Endometrial microvascular endothelial cells (primary cell): ENCODE measurements around the gene AGMAT. TPM values are rescaled to one million over a fixed set of nuclear protein-coding genes. Genes with fewer than 3 reads are reported as not detected.
"Not testable (repeated sequence)": the region's sequence is repeated elsewhere in the genome, so short reads cannot be mapped to it uniquely, and the experiment has no call there.

ENCODE experiments used
- in situ Hi-C: cut with HindIII; loops from 2 replicates; pipeline ENCODE4 v1.10.0; 2017; ENCODE audit warnings: low sequenced_read_pairs, low pct_unique_long_range_greater_than_20kb; ENCODE audit errors: inconsistent ontology term
- total RNA-seq: library from RNA; depleted of rRNA; stranded (reverse); fragments of >200 nt; gene quantifications from one replicate; pipeline ENCODE4 v1.2.3, GENCODE V29; 2015; ENCODE audit errors: inconsistent ontology term

AGMAT gene
- total RNA-seq, 1 donor from 2014 or later: 2.6 TPM

DNA sequence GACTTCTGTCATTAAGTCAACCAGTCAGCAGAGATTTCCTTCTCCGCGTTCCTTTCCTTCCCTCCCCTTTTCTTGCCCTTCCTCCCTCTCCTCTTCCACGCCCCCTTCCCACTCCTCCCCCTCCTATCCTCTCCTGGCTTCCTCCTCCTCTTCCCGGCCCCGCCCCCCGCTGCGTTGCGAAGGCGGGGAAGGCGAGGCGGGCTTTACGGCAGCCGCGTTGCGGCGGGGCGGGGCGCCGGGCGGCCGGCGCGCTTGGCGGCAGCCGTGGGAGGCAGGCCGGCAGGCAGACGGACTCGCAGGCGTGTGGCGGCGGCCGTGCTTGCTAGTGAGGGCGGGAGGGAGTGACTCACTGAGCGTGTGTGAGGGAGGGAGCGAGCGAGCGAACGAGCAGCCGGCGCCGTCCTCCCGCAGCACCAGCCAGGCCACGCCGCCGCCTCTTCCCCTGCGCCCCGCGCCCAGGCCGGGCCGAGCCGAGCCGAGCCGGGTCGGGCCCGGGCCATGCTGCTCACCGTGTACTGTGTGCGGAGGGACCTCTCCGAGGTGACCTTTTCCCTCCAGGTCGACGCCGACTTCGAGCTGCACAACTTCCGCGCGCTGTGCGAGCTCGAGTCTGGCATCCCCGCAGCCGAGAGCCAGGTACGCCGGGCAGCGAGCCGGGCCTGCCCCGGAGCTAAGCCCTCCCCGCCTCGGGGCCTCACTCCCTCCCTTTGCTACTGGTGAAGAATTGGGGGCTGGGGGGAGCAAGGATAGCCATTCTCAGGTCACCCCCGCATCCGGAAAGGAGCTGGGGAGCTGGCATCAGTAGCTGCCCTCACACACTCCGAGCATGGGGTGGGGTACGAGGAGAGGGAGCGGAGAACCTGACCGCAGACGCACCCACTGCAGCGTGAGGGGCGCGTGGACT, 32.6 kb upstream of the AGMAT start, which contains the start of gene DDI2:
DDI2 (plus strand) TSS at position 286 of the 904 bp plus-strand sequence; CDS start at position 499, 213 bp downstream.
- in situ Hi-C loops: no loop called here

GRCh38 chr1:15616373-15617172, 31.7 kb upstream of the AGMAT start:
- in situ Hi-C loops: no loop called here

GRCh38 chr1:15610167-15610566, 25.3 kb upstream of the AGMAT start:
- in situ Hi-C loops: no loop called here

- in situ Hi-C loops: no loop called here
These were observed 24.8 kb upstream of the AGMAT start for GRCh38 chr1:15609631-15610030.

DNA sequence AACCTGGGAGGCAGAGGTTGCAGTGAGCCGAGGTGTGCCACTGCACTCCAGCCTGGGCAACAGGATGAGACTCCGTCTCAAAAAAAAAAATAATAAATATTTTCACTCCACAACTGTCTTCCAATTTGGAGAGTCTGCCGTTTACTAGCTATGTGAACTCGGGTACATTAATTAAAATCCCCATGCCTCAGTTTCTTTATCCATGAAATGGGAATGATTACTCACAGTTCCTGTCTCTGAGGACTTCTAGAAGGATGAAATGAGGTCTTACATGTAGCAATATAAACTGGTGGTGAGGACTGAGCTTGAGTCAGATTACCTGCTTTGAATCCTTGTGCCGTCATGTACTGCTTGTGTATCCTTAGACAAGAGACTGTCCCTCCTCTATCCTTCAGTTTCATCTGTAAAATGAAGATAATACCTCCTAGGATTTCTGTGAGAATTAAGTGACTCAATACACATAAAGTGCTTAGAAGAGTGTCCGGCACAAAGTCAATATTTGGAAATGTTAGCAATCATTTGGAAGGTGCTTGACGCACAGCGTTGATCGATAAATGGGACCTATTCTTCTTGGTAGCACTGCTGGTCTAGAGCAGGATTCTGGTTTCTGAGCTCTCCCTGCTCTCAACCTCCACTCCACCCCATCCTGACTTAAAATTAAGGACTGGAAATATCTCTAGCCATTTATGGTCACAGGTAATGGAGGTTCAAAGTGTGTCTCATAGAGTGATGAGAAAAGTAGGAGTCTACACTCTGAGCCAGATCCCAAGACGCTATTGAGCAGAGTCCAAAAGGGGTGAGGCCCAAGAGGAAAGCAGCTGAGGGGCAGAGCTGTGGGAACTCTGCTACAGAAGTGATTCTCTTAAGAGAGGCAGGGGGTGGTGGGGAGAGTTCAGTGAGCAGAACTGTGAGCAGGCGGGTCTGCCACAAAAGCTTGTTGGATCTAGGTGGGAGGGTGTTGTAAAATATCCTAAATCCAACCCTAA, 20.8 kb upstream of the AGMAT start:
- in situ Hi-C loops: no loop called here

DNA sequence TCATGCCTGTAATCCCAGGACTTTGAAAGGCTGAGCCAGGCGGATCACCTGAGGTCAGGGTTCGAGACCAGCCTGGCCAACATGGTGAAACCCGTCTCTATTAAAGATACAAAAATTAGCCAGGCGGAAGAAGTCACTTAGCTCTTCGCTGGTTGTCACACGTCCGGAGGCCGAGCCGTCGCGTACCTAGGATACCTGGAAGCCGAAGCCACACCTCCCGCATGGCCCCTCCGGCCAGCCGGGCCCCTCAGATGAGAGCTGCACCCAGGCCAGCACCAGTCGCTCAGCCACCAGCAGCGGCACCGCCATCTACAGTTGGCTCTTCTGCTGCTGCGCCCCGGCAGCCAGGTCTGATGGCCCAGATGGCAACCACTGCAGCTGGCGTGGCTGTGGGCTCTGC, 19.5 kb upstream of the AGMAT start:
- in situ Hi-C loops: not testable (repeated sequence)

- in situ Hi-C loops: not testable (repeated sequence)
These were observed 19.1 kb upstream of the AGMAT start for GRCh38 chr1:15603966-15604282.

DNA sequence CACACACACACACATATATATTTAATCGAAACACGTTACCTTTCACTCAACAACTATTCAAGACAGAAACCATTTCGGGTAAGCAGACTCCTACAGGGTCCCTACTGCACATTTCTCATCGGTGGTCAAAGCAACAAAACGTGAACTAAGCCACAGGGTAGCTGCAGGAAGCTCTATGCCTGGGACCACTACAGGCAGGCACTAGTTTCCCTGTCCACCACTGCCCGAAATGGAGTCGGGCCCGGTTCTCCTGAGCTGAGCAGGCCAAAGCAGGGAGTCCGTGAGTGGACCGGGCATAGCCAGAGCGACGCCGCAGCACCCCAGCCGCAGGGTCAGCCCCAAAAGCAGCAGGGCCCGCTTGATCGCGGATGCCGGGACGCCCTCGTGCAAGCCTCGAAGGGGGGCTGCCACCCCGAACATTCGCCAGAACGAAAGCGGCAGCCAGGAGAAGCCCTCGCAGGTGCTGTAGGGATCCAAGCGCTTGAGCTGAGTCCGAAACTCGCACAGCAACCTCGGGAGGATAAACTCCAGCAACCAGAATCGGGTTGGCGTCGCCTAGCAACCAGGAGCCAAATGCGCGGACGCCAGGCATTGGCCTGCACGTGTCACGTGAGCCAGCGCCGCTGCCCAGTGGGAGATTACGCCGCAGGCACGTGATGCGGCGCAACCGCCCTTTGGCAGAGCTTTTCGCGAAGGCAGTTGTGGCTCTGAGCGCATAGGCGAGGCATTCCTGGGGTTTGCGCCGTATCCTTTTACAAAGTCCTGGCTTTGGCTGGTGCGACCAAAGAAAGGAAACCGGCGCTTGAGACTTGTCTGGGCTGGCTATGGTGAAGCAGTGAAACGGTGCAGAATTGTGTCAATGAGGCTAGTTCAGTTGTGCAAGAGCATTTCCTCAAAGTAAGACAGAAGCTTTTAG, 18.5 kb upstream of the AGMAT start:
- in situ Hi-C loops: no loop called here

DNA sequence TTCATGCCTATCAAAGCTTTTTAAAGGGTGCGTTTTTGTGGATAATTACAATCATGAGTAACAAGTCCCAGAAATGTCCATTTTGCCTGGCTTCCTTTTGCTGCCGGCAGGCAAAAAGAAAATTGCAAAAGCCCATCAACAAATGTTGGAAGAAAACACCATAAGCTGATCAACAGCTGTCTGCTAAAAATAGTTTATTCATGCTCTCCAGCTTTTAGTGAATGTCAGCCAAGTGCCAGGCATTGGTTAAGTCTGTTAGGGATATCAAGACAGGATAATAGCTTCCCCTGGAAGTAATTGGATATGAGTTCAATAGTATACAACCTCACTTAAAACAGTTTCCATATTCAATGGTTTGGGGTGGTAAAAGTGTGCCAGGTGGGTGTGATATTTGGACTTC, 13.6 kb upstream of the AGMAT start:
- in situ Hi-C loops: no loop called here

DNA sequence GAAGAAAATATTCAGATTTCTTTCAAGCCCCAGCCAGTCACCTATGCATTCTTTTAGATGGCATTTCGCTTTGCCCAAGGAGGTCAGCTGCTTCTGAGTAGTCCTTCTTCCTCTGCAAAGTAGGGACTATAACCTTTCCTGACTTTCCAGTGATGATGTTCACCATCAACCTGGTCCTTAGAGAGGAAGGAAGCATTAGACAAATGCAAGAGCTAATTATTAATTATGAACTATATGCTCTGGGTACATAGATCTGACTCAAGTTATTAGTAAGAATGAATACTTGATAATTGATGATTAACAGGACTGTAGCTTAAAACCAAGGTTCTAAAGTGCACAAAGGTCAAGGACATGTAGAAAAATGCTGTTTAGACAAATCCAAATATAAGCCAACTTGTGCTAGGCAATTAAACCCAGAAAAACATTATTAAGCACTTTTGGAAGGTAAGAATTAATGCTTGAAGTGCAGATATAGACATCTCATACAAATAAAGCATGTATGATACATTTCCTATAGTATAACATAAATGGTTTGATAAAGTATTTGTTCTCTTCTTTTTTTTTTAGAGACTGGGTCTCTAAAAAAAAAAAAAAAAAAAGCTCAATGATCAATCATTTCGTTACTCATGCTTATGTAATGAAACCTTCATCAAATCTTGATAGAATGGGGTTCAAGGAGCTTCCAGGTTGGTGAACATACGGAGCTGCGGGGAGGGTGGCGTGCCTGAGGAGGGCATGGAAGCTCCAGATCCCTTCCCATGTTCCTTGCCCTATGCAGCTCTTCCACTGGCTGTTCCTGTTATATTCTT, 11.2 kb upstream of the AGMAT start:
- in situ Hi-C loops: no loop called here

DNA sequence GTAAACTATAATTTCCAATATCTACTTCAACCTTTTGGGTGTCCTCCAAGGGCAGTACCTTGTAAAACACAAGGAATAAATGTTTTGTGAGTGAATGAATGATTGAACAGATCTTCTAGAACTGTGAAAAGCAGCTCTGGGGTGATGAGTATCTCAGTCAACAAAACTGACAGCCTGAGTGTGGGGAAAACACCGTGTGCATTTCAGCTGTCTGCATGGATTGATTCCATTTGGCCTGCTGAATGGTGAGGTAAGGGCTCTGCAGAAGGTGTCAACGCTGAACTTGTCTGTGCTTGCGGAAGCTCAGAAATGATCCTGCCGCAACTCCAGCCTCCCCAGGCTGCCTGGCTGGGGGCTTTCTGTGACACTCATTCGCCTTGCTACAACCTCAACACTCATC, 7.4 kb upstream of the AGMAT start:
- in situ Hi-C loops: no loop called here

DNA sequence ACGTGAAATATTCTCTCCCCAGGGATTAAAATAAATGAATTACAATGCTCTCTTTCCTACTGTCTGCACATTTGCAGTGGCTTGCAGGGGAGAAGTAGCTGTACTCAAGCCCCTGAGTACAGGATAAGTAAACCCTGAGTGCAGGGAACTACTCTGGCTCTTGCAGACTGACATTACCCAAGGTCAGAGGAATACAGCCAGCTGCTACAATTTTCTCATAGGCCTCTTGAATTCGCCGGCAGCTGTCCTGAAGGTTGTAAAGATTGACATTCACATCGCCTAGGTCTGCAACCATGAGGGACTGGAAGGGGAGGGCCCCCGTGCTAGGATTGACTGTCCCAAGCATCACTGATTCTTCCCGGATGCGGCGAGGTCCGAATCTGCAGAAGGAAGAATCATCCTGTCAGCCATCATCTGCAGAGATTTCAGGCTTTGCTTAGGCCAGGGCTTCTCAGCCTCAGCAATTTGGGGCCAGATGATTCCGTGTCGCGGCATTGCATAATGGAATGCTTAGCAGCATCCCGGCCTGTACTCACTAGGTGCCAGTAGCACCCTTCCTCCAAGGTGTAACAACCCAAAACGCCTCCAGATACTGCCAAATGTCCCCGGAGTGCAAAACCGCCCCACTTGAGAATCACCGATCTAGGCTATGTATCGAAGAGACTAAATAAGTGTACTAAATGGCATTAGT, 1.7 kb downstream of the AGMAT start:
- in situ Hi-C loops: no loop called here

DNA sequence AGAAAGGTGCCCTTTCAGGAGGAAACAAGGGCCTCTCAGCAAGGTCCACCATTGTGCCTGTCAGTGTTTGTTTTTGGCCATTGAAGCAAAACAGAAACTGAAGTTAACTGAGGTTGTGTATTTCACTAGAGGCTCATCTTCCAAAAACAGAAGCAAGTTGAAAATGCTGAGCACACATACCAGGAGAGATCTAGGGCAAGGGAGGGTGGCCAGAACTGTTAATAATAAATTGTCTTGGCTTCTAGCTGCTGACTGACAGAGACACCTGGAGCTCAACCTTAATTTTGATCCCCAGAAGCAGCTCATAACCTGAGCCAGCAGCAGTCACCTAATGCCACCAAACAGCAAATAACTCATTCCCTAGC, 5.2 kb downstream of the AGMAT start:
- in situ Hi-C loops: no loop called here

DNA sequence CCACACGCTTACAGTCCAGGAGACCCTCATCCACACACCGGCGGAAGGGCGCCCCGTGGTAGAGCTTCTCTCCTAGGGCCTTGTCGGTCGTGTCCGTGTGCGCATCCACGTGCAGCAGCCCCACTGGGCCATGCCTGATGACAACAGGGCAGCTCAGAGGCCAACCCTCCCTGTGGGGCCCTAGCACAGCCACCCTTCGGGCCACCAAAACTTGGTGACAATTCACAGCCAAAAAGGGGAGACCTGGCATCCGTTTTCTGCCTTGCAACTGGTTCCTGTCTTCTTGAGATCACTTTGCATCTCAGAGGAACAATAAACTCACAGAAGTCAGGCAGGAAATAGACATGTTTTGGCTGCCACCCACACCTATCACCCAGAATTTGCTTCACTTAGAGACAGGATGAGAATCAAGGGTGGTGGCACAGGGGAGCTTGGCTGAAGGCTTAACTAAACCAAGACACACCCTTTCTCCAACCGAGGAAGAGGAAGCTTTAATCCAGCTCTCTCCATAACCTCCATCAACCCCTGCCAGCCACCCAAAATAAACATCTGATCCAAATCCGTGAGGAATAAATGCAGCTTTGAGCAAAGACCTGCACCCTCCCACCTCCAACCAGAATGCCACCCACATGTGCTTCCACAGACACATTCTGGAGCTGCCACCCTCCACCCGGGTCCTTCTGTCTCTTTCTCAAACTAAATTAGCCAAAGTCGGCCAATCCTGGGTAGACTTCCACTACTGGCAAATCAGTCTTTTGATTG, 5.7 kb downstream of the AGMAT start:
- in situ Hi-C loops: no loop called here

DNA sequence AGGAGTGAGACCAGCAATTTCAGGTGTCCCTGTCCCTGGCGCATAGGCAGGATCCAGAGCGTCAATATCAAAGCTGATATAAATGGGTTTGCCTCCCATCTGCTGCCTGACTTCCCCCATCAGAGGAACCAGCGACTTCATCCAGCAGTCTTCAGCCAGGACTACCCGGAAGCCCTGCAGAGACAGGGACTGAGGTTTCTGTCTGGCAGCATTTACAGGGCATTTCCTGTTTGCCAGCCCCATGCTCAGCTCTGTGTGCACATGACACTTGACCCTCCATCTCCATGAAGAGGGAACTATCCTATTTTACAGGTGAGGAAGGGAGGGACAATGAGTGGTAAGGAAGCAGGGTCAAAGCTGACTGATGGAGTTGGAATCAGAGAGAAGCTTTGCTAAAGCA, 7.2 kb downstream of the AGMAT start:
- in situ Hi-C loops: no loop called here

DNA sequence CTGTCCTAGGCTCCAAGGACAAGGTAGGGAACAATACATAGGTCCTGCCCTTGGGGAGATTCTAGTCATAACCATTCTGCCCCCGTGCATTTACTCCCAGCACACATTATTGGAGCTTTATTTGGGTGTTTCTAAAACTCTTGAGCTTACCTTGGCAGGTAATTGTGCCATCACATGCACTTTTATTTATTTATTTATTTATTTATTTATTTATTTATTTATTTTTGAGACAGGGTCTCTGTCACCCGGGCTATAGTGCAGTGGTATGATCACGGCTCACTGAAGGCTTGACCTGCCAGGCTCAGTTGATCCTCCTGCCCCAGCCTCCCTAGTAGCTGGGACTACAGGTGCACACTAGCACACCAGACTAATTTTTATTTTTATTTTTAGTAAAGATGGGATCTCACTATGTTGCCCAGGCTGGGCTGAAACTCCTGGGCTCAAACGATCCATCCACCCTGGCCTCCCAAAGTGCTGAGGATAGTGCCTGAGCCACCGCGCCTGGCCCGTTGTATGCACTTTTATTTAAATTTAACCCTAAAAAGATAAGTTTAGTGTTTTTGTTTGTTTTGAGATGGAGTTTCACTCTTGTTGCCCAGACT, 9.2 kb downstream of the AGMAT start:
- in situ Hi-C loops: no loop called here
